GM21515 (cell line): ENCODE measurements around the gene SIM2.

Source experiments
- ATAC-seq: cut with Tn5 transposase; IDR thresholded peaks from one replicate; pipeline ENCODE4 v1.9.1; 2021; ENCODE audit not compliant: unreplicated experiment

SIM2 gene

DNA sequence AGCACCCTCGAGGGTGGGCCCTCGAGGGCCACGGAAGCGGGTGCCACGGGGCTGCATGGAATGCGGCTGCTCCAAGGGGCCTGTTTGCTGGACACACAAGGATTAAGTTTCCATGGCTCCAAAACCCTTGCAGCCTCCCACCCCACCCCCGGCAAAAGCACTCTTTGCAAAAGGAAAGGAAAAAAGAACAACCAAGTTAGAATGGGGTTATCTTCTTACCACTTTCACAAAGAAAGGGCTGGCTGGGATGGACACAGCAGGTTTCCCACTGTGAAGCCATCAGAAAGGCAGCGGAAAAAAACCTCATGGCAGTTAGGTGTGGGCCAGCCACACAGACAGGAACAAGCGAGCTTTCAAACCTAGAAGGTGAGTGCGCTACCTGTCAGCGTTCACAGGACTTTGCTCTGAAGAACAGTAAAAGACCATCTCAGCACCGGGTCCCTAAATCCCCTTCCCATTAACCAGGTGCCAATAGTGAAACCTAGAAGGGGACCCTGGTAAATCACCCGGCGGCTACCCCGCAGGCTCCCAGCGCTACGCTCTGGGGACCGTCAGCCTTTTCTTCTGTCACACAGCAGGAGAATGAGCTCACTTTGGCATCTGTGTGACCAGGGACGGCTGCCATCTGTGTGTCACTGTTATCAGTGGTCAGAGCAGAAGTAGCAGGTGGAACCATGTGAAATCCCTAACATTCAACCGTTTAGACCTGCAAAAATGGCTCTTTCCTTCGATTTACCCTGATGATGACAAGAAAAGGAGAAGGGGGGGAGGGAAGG lies 93.0 kb downstream of the SIM2 start:
- no peak for ATAC-seq

DNA sequence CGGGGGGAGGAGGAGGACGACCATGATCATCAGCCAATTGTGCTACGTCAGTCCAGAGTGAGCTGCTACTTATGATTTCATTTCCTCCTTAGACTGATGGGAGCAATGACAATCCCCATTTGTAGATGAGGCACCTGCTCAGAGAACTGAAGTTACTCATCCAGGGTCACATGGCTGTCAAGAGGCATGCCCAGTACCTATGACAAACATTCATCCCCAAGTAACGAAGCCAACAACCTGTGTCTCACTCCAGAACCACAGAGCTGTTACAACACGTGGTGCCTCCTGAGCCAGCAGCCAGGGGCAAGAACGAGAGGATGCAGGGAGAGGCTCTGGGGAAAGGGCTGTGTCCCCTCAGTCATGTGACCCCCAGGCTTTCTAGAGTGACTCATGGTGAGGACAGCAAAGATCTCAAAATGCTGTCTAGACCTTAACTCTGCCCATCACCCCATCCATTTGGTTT lies 93.6 kb downstream of the SIM2 start:
- ATAC-seq = no peak

DNA sequence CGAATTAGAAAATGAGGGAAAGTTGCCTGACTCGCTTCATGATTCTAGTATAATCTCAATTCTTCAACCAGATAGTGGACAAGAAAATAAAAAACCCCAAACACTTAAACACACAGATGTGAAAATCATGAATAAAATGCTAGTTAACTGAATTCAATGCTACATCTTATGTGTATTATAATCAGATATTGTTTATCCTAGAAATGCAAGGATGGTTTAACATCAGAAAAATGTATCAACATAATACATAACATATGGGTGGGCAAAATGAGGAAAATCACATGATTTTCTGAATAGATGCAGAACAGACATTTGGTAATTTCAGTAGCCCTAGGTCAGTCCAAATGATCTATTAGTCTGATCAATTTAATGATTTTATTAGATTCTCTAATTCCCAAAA lies 97.2 kb downstream of the SIM2 start:
- ATAC-seq = no peak

DNA sequence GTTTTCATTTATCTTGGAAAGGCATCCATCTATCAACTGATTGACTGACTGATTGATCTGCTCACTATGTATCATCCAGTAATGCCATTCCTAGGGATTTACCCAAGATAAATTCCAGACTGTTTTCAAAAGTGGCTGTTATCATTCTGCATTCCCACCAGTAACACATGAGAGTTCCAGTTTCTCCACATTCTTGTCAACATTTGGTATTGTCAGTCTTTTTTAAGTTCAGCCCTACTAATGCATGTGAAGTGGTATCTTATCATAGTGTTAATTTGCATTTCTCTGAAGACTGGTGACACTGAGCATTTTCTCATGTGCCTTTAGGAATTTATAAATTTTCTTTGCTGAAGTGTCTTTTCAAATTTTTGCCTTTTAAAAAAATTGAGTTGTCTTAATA lies 99.6 kb downstream of the SIM2 start:
- no peak for ATAC-seq
